Fibroblast of skin of abdomen (primary cell): Measurements from ENCODE around the gene OSBP2.

Experiments
- DNase-seq: peaks from one replicate; pipeline ENCODE4 v3.0.0-alpha.2; 2013

The OSBP2 gene

DNA sequence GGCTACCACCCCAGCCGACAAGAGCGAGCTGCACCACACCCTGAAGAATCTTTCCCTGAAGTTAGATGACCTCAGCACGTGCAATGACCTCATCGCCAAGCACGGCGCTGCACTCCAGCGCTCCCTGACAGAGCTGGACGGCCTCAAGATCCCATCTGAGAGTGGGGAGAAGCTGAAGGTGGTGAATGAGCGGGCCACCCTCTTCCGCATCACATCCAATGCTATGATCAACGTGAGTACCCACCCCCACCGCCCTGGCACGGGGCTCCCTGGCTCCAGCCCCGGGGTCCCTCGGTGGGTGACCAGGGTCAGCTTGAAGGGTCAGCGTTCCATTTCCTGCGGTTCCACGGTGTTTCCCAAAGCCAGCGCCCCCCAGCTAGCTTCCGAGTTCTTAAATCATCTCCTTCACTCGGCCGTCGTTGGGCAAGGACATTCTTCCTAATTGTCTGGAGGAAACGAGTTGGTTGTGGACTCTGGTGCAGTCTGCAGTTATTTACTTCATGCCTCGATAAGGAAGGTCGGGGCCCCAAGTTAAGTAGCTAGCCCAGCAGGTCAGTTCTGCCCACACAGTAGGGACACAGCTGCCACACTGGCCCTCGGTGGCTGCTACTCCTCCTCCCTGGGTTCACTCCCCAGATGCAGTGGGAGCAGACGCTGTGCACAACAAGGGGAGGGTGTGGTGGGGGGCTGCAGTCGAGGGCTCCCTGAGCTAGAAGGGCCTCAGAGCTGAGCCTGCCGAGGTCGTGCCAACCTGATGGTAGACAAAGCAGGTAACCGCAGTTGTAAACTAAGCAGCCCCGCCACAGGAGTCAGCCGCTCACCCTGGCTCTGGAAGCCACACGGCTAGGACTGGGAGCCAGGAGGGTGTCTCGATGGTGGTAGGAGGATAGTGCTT lies 176.0 kb downstream of the OSBP2 start:
- DNase-seq: no peak

DNA sequence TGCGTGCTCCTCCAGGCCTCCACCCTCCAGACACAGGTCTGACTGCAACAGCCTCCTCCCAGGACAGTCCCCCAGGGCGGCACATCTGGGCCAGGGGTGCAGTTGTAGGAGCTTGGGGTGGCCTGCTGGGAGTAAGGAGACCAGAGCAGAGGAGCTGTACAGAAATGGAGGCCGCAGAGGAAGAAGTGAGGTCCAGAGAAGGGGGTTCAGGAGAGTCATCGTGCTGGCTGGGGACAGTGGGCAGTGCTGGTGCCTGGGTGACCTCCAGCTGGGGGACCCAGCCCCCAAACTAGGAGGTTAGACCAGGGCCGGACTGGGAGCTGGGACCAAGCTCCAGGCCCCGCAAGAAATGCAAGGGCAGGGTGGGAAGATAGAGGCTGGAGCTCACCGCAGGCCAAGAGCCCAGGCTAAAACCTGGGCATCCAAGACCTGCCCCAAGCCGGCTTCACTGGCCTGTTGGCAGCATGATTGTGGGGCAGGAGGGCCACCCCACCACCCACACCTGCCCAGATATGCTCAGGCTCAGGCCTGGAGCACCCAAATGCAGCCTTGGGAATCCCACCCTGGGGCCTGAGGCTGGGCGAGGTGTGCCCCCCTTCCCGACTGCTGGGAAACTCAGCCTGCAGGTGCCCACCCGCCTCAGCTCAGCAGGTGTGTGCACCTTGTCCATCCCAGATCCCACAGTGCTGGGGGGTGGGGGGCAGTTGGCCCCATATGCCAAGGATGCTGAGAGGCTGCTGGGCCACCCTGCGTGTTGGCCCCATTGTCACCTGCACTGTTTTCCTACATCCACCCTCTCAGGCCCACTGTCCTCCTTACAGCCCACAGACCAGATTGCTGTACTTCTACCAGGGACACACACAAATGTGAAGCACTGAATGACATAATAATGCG lies 177.0 kb downstream of the OSBP2 start:
- DNase-seq: no peak

DNA sequence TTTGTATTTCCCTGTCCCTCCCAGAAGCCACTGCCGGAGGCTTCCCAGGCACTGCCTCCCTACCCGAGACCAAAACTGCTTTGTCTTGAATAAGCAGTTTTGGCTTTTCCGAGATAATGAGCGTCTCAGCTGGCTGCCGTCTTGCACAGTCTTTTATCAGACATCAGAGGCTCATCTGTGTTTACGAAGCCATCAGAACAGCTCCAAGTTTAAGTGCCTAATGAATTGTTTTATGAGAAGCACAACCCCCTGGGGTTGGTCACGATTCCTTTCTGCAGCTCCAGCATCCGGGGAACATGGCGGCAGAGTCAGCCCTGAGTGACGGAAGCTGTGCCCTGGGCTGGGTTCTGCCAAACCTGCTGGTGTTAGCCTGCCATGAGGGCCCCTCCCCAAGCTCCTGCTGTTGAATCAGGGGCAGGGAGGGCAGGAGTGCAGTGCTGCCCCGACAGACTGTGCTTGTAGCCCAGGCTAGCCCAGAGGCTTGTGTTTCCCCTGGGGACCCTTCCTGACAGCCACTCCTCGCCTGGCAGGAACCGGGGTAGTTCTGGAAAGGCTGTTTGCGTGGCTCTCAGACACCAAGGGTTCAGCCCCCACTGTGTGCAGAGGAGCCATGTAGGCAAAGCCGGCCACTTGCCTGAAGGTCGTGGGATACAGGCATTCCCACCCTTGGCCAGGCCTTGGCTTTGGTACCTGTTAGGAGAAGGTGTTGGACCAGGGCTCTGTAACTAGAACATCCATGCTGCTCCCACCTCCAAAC lies 177.8 kb downstream of the OSBP2 start:
- no peak for DNase-seq

DNA sequence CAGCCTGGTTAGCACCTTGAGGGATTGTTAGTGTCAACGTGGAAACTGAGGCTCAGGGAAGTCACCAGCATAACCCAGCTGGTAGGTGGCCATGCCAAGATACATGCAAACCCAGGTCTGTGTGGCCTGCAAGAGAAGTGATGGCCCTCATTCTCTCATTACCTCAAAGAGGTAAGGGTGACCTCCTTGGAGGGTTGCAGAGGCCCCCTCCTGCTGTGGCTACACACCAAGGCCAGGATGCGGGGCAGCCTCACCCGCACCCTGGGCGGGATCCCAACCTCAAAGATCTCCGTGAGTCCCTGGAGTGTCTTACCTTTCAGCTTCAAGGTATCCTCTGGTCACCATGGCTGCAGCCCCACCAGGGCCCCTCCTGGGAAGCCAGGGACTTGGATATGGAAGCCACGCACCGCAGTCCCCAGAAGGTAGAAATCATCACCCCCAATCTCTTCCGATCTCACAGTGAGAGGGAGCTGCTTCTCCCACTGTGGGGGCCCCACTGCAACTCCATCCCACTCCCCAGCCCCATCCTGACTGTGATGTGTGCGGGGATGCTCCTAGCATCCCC lies 178.5 kb downstream of the OSBP2 start:
- no peak for DNase-seq

DNA sequence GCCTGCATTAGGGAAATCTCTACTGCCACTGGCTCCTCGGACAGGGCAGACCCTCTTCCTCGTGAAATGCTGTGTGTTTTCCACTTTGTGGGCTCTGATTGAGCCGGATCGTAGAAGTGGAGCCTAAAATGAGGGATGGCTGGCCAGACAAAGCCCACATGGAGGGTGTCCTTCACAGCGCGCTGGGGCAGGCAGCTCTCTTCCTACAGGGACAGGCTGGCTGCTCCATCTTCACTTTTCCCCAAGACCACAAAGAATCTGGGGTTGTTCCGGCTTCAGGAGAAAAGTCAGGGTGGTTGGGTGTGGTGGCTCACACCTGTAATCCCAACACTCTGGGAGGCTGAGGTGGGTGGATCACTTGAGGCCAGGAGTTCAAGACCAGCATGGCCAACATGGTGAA lies 179.0 kb downstream of the OSBP2 start:
- no peak for DNase-seq

DNA sequence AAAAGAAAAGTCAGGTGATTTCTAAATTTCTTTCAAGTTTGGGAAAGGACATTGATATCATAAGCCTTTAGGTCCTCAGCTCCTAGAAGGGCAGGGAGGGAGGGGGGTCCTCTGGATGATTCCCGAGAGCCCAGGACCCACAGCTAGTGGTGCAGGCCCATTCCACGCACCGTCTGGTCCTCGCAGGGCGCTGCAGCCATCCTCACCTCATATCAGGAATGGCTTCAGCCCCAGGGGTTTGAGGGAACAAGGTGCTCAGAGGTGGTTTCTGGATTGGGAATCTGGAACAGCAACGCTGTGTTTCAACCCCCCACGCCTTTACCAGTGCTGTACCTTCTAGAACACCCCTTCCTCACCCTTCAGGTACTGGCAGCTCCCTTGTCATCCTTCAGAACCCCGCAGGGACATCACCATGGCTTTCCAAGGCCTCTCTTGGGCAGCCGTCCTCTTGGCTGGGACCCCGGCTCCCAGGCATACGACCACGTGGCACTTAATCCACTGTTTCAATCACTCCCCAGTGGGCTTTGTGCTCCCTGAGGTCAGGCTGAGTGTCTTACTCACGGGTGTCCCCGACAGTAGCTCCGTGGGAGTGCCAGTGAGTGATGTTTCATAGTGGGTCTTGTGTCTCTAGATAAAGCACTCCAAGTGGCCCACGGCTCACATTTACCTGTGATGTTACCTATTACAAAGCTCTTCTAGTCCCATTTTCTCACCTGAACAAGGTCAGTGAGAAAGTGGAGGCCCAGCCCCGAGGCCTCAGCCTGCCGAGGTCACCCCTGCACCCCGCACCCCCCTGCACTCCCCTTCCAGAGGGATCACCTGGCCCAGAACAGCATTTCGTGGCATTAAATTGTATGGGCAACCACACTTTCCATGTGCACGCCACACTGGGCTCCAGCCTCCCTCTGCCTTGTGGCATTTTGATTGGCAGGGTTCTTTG lies 180.0 kb downstream of the OSBP2 start:
- DNase-seq: no peak

DNA sequence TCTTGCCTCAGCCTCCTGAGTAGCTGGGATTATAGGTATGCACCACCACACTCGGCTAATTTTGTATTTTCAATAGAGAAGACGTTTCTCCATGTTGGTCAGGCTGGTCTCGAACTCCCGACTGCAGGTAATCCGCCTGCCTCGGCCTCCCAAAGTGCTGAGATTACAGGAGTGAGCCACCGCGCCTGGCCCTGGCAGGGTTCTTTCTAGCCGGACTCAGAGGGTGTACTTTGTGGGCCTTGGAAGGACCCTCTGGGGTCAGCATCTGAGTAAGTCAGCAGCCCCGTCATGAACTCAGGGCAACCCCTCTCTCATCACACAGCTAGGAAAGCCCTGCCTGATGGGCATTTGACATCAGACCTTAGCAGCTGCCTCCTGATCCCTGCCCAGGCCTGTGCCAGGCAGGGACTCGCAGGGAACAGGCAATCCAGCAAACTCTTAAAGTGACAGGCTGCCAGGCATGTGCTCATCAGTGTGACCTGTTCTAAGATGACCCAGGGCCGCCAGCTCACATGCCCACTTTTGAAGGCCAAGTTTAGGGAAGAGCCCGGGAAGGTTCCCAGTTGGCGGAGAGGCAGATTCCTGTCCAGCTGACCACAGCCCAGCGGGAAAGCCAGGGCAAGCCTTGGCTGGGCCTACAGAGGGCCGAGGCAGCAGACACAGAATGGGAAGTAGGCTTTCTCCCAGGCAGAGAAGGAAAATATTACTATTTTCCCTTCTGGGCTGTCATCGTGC lies 181.0 kb downstream of the OSBP2 start:
- no peak for DNase-seq

DNA sequence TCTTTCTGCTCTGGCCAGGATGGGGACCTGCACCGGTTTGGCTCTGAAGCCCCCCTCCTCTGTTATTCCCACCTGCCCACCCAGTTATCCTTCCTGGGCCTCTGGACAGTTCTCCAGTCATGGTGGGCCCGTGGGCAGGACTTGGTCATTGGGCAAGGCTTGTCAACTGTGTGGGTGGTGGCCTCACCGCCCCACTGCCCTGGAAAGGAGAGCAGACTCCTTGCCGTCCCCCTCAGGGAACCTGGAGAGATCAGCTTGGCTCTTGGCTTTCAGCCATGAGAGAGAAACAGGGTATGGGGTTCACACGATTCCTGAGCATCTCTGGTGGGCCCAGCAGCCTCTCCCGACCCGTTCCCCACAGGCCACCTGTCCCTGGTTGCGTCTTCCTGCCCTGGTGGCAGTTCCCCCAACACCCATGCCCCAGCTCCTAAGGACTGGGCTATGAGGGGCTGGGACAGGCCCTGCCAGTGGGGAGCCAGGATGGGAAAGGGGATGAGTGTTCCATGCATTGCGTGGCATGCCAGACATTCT lies 181.6 kb downstream of the OSBP2 start:
- DNase-seq: no peak

DNA sequence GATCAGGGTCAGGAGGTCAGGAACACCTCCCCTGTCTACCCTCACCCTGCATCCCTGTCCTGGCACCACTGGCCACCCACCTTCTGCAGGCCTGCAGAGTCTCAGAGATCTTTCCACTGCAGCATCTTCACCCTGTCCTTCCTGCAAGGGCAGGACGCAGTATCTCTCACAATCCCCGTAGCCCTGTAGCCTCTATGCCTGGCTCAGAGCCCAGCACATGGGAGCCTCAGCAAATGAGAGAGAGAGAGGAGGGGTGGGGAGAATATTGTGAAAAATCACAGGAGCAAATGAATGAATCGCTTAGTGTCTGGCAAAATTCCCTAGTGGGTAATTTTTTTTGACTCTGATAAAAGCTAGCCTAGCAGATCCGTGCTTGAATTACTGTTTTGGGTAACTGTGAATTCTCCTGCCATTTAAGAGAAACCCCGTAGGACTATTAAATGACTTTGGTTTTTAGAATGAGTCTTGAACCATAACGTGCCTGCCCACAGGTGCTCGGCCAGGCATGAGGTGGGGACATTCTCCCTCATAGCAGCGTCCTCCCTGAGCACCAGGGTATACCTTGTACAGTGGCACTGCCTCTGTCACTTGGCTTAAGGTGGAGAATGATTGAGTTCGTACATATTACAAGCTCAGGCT lies 182.4 kb downstream of the OSBP2 start:
- peak; percentile 33 for DNase-seq

DNA sequence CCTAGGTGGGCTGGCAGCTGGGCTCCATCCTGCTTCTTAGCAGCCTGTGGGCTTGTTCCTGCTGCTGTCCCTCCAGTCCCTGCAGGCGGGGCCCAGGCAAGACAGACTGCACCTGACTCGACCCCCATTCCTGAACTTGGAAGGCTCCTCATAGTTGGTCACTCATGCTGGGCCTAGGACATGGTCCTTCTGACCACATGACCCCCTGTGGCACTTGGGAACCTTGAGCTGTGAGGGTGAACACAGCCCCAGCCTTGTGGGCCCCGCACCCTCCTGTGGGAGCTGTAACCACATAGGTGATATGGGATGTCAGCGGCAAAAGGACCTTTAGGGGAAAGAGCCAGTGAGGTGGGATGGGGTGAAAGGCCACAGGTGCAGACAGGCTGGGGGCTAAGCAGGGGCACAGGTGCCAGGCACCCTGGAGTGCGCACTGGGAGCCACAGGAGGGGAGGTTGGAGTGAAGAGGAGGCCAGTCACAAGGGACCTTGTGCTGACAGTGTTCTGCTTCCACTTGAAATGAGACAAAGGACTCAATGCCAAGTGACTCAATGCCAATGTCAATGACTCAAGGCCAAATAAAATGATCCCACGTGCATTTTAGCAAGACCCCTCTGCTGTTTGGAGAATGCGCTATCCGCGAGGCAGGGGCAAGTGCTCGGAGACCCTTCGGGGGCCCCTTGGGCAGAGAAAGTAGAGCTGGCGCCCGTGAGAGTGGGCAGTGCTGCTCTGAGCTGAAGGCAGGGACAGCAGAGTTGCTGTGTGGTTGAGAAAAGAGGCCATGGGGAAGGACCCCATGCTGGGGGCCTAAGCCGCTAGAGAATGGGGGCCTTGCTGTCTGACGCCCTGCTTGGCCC lies 183.2 kb downstream of the OSBP2 start:
- DNase-seq: no peak

DNA sequence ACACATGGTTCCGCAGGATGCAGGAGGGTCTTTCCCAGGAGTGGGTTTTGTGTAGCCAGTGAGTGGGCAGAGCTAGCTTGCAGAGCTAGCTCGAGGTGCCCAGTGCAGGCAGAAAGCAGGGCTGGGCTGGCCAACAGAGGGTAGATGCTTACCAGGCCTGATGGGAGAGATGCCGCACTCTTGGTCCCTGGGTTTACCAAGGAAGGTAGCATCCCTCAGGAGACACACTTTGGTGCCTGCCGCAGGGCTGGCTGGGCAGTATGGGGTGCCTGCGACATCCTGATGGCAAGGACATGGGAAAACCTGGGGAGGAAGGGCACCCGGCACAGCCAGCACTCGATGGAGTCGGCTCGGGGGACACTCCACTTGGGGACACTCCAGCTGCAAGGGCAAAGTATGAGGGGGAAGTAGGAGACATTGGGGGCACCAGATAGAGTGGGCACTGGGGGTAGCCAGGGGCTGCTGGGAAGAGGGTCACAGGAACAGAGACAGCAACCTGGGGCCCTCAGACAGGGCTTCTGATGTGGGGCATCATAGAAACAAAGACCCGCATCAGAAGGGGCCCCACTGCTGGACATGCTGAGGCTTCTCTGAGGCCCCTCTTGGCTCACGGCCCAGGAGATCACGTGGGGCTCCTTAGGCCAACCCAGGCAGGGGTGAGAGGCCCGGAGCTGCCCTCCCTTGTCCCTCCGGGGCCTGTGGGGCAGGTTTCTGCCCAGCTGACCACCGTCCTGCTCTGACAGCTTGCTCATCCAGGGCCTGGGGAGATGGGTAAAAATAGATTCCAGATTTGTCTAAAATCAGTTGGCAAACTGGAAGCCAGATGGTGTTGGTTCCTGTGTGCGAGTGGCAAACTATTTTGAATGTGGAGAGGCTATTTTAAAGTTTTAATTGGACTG lies 184.1 kb downstream of the OSBP2 start:
- no peak for DNase-seq

DNA sequence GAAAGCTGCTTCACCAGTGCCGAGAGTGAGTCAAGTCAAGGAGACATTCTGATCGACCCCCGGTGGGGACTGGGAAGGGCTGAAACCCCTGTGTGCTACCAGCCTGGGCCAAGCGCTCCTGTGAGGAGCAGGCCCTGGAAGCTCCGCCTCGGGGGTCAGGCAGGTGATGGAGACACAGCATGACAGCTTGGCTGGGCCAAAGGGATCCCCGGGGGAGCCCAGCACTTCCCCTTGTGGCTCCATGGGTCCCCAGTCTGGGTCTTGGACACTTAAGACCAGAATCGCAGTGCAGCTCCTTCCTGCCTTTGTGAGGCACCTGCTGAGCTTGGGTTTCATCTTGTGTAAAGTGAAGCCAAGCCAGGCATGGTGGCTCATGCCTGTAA lies 184.7 kb downstream of the OSBP2 start:
- no peak for DNase-seq

DNA sequence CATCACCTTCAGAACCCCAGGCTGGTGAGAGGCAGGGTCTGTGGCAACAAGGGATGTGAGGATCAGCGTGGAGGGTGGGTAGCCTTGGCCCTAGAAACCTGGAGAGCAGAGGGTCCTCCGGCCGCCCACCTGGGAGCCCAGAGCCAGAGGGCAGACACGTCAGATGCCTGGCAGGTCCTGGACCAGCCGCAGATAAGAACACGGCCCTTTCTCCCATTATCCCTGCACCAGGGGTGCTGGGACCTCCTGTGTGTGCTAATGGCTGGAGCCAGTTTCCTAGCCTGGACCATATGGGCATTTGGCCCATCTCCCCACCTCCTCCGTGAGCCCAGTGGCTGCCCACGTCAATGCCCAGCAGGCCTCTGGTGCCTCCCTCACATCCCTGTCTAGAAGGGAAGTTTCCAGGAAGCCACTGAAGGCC lies 185.5 kb downstream of the OSBP2 start:
- no peak for DNase-seq

DNA sequence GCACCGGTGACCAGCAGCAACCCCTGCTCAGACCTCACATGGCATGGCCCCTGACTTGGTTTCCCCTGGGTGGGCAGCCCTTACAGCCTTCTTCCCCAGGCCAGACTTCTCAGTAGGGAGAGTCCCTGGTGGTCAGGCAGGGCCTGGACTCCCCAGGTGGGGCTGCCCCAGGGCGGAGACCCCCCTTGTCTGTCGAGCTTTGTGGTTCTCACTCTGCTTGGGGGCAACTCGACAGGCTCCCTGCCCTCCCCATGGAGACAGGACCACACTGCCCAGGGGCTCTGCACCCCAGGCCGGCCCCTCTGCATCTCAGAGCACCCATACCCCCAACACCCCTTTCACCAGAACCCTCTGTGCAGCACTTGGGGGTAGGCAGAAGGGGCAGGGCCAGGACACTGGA lies 186.2 kb downstream of the OSBP2 start:
- DNase-seq: no peak

DNA sequence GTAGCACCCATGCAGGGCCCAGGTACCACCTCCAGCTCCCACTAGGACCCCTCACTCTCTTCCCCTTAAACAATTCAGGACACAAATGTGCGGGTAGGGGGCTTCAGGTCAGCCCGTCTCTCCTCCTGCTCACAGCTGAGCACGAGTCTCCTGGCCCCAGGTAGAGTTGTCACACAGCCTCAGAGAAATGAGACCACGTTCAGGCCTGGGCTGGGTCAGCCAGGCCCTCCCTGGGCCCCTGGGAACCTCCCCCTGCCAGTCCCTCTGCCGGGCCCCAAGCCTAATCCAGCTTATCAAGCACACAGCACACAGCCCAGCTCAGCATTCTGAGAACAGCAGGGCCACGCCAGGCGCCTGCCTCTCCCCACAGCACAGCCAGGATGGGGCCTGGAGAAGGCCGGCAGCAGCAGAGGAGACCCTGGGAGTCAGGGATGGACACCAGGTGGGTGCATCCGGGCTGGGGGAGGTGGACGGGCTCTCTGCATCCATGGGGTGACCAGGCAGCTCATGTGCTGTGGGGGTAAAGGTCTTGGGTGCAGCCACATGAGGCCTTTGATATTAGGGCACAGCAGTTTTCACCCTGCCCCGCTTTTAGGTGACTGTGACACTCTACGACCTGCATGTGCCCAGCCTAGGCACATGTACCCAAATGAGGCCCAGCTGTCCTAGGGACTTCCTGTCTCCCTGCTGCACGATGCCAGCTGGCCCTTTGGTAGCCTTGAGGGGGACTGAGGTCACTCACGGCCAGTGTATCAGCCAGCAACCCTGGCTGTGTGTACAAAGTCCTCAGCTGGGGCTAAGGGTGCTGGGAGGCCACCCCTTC lies 186.9 kb downstream of the OSBP2 start:
- no peak for DNase-seq

DNA sequence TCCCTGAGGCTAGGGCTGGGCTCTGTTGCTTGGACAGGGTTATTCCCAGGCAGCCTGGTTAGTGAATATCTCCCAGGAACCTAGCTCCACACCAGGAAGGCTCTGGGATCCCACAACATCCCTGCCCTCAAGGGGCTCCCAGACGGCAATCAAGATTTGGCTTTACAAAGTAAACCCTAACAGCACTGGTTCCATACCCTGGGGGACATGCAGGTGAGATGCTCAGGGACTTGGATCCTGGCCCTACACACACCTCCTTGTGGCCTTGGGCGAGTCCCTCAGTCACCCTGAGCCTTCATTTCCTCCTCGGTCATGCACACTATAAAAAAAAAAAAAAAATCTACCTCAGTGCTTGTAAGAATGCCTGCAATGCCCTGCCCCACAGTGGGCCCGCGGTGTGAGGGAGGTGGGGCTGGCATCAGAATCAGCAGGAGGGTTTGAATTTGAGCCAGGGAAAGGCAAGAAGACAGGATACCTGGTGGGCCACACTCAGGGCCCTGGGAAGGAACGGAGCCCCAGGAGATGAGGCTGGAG lies 187.6 kb downstream of the OSBP2 start:
- no peak for DNase-seq
